Inferior parietal cortex (tissue), 1 donor: ENCODE measurements around the gene DAPK1.

Experiments
- DNase-seq: peaks from one replicate; pipeline ENCODE4 v3.0.0-alpha.2; 2016; ENCODE audit errors: extremely low spot score

Gene DAPK1

GRCh38 chr9:87612536-87612935 lies 114.9 kb downstream of the DAPK1 start:
- DNase-seq = no peak

GRCh38 chr9:87613265-87614111 lies 115.8 kb downstream of the DAPK1 start:
- no peak for DNase-seq

- no peak for DNase-seq
Measured at GRCh38 chr9:87614397-87614796, 116.7 kb downstream of the DAPK1 start.

GRCh38 chr9:87615136-87615535 lies 117.5 kb downstream of the DAPK1 start:
- no peak for DNase-seq

GRCh38 chr9:87615547-87616148 lies 118.0 kb downstream of the DAPK1 start:
- no peak for DNase-seq

- no peak for DNase-seq
Measured at GRCh38 chr9:87618226-87618625, 120.6 kb downstream of the DAPK1 start.

- DNase-seq = no peak
Measured at GRCh38 chr9:87618931-87619330, 121.3 kb downstream of the DAPK1 start.

- no peak for DNase-seq
Measured at GRCh38 chr9:87619346-87619745, 121.7 kb downstream of the DAPK1 start.

GRCh38 chr9:87620731-87621322 lies 123.2 kb downstream of the DAPK1 start:
- no peak for DNase-seq

GRCh38 chr9:87622098-87622497 lies 124.4 kb downstream of the DAPK1 start:
- DNase-seq = no peak

- no peak for DNase-seq
Measured at GRCh38 chr9:87622923-87623322, 125.3 kb downstream of the DAPK1 start.

- no peak for DNase-seq
Measured at GRCh38 chr9:87628346-87628745, 130.7 kb downstream of the DAPK1 start.

- DNase-seq = no peak
Measured at GRCh38 chr9:87629104-87629503, 131.4 kb downstream of the DAPK1 start.

GRCh38 chr9:87630266-87630665 lies 132.6 kb downstream of the DAPK1 start:
- no peak for DNase-seq

- no peak for DNase-seq
Measured at GRCh38 chr9:87630846-87631245, 133.2 kb downstream of the DAPK1 start.

GRCh38 chr9:87635656-87636501 lies 138.2 kb downstream of the DAPK1 start:
- DNase-seq = no peak

GRCh38 chr9:87638292-87638691 lies 140.6 kb downstream of the DAPK1 start:
- no peak for DNase-seq

- DNase-seq = no peak
Measured at GRCh38 chr9:87639949-87640348, 142.3 kb downstream of the DAPK1 start.

- DNase-seq = no peak
Measured at GRCh38 chr9:87640385-87640795, 142.7 kb downstream of the DAPK1 start.

GRCh38 chr9:87641067-87641466 lies 143.4 kb downstream of the DAPK1 start:
- DNase-seq = no peak

GRCh38 chr9:87642330-87643106 lies 144.9 kb downstream of the DAPK1 start:
- DNase-seq = no peak
